Renal cortical epithelial cell (primary cell): Measurements from ENCODE around the gene POLL. TPM values are rescaled to one million over a fixed set of nuclear protein-coding genes. Genes with fewer than 3 reads are reported as not detected.
A peak's percentile ranks its signal among the peaks of the same experiment; 100 is the strongest.
"Not testable (repeated sequence)": the region's sequence is repeated elsewhere in the genome, so short reads cannot be mapped to it uniquely, and the experiment has no call there.

Experiments
- DNase-seq: peaks from one replicate; pipeline ENCODE4 v3.0.0-alpha.2; 2011; ENCODE audit warnings: low read depth
- total RNA-seq: library from RNA; depleted of rRNA; stranded (reverse); fragments of >200 nt; gene quantifications from 2 replicates; pipeline ENCODE4 v1.2.3, GENCODE V29; 2014

The POLL gene
- 9.6 and 13.8 TPM in 2 replicates for total RNA-seq

GRCh38 chr10:101587725-101588653, at the start of gene POLL, which contains the start of gene DPCD:
Gene POLL (minus strand): TSS chr10:101588257. CDS start chr10:101587360, 897 bp downstream.
Gene DPCD (plus strand): TSS chr10:101588321. CDS start chr10:101588337, 16 bp downstream.
- peak; percentile 90 for DNase-seq

DNA sequence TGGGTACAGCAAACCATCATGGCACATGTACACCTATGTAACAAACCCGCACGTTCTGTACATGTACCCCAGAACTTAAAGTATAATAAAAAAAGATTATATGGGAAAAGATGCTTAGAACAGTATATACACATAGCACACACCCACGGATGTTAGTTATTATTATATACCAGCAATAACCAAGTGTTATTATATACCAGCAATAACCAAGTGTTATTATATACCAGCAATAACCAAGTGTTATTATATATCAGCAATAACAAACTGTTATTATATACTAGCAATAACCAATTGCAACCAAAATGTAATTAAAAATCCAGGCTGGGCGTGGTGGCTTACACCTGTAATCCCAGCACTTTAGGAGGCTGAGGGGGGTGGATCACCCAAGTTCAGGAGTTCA, 45.5 kb upstream of the POLL start:
- DNase-seq = not testable (repeated sequence)

GRCh38 chr10:101631821-101632475, 43.9 kb upstream of the POLL start:
- no peak for DNase-seq

DNA sequence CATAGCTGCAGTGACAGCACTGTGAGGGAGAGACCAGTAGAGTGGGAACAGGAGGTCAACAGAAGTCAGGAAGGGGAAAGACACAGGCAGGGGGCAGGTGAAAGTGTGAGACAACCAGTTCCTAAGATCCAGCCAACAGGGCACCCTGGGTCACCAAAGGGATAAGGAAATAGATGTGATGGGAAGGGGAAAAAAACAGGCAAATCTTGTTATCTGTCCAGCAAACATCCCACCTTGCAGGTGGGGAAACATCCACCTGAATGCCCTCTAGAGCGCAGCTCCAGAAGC, 42.5 kb upstream of the POLL start:
- no peak for DNase-seq

DNA sequence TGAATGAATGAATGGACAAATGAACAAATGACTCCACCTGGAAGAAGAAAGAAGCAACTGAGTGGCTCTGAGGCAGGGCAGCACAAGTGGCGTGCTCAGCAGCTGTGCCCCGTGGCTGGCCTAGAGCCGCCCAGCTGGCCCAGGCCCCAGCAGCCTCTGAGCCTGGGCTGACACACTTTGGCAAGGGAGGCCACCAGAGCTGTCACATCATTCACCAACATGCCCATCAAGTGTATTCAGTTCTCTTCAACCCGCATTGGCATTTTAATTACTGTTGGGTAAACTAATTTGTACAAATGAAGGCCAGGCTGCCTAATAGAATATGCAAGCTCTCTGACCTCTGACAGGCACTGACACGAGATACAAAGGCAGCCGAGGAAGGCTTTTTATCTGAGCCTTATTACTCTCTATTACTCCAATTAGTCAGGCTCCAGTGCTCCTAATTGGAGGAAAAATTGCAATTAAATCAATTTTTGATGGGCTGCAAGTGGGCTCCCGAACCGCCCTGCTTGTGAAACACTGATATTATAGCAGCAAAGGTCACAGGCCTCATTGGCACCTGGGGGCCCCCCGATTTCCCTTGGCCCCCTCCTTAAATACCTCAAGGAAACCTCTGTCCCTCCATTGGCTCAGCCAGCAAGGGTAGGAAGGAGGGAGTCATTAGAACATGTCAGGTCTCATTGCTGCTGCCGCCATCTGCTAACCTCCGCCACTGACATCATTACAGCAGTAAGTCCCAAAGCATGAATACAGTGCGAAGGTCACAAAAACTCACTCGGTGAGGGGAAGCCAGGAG, 42.0 kb upstream of the POLL start:
- no peak for DNase-seq

DNA sequence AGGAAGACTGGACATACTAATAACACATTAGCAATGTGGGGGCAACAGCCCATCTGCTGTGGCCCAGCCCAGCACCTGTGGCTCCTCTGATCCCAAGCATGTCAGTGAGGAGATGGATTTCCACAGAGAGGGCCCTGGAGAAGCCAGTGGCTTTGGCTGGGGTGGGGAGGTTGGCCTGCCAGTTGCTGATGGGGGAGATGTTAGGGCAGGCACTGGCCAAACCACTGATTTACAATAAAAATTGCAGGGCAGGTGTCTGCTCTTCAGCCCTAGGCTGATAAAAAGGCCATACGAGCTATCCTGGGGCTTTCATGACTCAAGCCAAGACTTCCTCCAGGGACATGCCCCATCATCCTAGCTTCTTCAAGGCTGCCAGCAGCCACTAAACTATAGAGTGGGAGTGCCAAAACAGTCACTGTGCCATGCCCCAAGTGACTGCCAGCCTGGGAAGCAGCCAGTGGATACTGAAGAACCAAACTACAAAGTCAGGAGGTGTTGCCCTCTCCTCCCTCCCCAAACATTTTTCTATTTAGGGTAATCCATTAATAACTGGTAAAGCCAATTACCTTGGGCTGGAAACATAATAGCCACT, 37.9 kb upstream of the POLL start:
- DNase-seq = no peak

GRCh38 chr10:101624526-101625102, 36.6 kb upstream of the POLL start:
- DNase-seq = no peak

DNA sequence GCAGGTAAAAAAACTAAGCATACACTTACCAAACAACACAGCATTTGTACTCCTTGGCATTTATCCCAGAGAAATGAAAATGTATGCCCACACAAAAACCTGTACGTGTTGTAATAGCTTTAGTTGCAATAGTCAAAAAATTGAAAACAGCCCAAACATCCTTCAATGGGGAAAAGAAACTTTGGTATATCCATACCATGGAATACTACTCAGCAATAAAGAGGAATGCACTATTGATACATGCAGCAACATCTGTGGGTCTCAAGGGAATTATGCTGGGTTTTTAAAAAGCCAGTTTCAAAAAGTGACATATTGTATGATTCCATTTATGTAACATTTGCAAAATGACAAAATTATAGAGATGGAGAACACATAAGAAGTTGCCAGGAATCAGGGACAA, 35.5 kb upstream of the POLL start:
- DNase-seq = no peak

- DNase-seq = no peak
These were observed 31.9 kb upstream of the POLL start for GRCh38 chr10:101619983-101620382.

GRCh38 chr10:101618871-101619270, 30.8 kb upstream of the POLL start:
- DNase-seq = no peak

DNA sequence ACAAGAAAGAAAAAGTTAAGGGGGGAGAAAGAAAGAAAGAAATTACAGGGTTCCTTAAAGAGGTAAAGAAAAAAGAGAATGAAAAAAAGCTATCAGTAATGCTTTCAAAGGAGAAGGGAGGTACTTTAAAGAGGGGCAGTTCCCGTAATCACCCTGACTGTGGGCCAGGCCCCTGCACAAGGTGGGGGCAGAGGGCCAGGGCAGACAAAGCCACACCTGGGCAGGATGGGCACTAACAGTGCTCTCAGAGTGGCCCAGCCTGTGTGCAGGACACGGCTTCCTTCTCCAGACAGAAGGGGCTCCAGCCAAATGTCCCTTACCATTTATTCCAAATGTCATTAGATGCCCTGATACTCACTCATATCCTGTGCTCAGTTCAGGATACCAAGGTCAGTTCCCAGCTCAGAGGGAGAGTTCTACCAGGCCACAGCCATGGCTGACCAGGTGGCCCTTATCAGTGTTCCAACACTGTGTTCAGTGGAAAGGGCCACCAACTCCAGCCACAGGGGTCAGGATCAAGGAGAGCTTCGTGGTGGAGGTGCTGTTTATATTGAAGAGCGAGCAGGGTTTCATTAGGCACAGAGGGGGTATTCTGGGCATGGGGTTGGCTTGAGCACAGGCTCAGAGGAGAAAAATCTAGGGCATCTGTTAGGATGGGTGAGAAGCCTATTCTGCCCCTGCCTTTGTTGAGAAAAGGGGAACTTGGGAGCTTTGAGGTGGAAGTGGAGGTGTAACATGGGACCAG, 29.9 kb upstream of the POLL start:
- DNase-seq = no peak

GRCh38 chr10:101617102-101617823, 29.2 kb upstream of the POLL start:
- DNase-seq = no peak

DNA sequence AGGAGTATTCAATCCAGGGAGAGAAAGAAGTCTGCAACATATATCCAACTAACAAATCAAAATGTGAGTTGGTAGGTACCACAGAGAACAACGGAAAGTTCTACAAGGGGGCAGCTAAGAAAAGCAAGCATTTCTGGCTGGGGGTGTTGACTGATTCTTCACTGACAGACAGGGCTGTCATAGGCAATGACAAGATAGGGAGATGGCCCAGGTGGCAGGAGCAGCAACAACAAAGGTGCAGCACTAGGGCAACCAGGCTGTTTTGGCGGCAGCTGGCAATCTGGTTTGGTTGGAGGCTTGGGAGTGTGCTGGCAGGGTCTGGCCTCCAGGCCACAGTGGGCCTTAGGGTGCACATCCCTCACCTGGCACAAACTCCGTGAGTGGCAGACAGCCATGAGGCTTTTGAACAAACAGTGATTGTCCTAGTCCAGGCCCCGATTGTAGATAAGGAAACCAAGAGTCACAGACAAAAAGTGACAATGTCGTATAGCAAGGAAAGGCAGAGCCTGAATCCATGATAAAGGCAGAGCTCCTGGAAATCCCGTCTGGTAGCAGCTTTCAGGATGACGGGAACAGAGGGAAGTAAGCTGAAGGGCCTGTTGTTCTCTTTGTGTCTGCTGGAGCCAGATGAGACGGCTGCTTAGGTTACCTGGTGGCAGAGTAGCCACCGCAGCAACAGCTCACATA, 28.5 kb upstream of the POLL start:
- no peak for DNase-seq

- DNase-seq = no peak
These were observed 27.6 kb upstream of the POLL start for GRCh38 chr10:101615525-101616116.

GRCh38 chr10:101614663-101615524, 26.8 kb upstream of the POLL start:
- no peak for DNase-seq

DNA sequence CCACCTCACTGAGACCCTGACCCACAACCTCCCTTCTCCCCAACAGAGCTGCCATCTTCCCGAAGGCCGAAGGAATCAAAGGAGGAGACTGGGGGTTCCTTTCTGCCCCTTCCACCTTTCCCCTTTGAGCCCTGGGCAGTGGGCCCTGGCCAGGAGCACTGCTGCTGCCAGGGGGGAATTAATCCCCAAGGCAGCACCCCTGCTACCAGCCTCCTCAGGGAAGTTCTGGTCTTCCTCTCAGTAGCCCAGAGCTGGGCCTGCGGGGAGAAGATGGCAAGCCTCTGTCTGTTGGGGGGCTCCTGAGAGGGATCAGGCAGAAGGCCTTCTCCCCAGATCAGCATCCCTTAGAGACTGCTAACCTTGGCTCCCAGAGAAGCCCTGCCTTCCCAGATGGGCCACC, 25.6 kb upstream of the POLL start:
- no peak for DNase-seq

GRCh38 chr10:101612872-101613271, 24.8 kb upstream of the POLL start:
- no peak for DNase-seq

- no peak for DNase-seq
These were observed 24.0 kb upstream of the POLL start for GRCh38 chr10:101612086-101612485.
